Measurements from ENCODE around the gene DUSP16. TPM values are rescaled to one million over a fixed set of nuclear protein-coding genes. Genes with fewer than 3 reads are reported as not detected.

DUSP16 gene
- total and polyA plus RNA-seq, 7 donors: 8.6 to 27.3 (median 13.8) TPM

GRCh38 chr12:12425616-12426015, 137.0 kb downstream of the DUSP16 start:
- H3K36me3 ChIP-seq: no peaks in the 10 kb centered on the region
- H3K27ac ChIP-seq: no peak overlapping the region
- peaks cover 0 to 10% (median 6%) of the 10 kb centered on the region in 4 donors for H3K9me3 ChIP-seq
- H3K4me1 ChIP-seq: peaks cover 0 to 12% (median 6%) of the 10 kb centered on the region in 4 donors
- DNase-seq: no peak
- TF ChIP-seq POLR2AphosphoS5 (IDR thresholded peaks at IDR 0.05): no peak
- TF ChIP-seq, protein P1, sequence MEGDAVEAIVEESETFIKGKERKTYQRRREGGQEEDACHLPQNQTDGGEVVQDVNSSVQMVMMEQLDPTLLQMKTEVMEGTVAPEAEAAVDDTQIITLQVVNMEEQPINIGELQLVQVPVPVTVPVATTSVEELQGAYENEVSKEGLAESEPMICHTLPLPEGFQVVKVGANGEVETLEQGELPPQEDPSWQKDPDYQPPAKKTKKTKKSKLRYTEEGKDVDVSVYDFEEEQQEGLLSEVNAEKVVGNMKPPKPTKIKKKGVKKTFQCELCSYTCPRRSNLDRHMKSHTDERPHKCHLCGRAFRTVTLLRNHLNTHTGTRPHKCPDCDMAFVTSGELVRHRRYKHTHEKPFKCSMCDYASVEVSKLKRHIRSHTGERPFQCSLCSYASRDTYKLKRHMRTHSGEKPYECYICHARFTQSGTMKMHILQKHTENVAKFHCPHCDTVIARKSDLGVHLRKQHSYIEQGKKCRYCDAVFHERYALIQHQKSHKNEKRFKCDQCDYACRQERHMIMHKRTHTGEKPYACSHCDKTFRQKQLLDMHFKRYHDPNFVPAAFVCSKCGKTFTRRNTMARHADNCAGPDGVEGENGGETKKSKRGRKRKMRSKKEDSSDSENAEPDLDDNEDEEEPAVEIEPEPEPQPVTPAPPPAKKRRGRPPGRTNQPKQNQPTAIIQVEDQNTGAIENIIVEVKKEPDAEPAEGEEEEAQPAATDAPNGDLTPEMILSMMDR (IDR thresholded peaks at IDR 0.05): no peak
- TF ChIP-seq POLR2A (IDR thresholded peaks at IDR 0.05): no peak
- TF ChIP-seq EP300 (IDR thresholded peaks at IDR 0.05): no peak
- no peaks in the 10 kb centered on the region for H3K27me3 ChIP-seq
- 64 to 66% methylated on average over 1 of the region's 1 CpG for WGBS, 2 donors
- H3K4me3 ChIP-seq: no peak overlapping the region
- intact Hi-C loops (cut with DNase I): no loop called here

- peaks cover 0 to 12% (median 6%) of the 10 kb centered on the region in 4 donors for H3K4me1 ChIP-seq
- H3K27me3 ChIP-seq: no peaks in the 10 kb centered on the region
- no peaks in the 10 kb centered on the region for H3K36me3 ChIP-seq
- intact Hi-C loops (cut with DNase I): no loop called here
- 74 to 96% methylated on average over 2 of the region's 2 CpGs for WGBS, 2 donors
- H3K27ac ChIP-seq: no peak overlapping the region
- peaks cover 0 to 10% (median 6%) of the 10 kb centered on the region in 4 donors for H3K9me3 ChIP-seq
- no peak for DNase-seq
- TF ChIP-seq POLR2A (IDR thresholded peaks at IDR 0.05): no peak
- no peak for TF ChIP-seq POLR2AphosphoS5 (IDR thresholded peaks at IDR 0.05)
- TF ChIP-seq, protein P1 (IDR thresholded peaks at IDR 0.05): no peak
- no peak for TF ChIP-seq EP300 (IDR thresholded peaks at IDR 0.05)
- H3K4me3 ChIP-seq: no peak overlapping the region
Measured at GRCh38 chr12:12425001-12425400, 137.7 kb downstream of the DUSP16 start.

Other genes with a start within 250 kb of the DUSP16 start
- 10 to 100 TPM; 11.5 to 16.6 (median 12.2) TPM for gene MANSC1, start 212.6 kb downstream of the DUSP16 start, total RNA-seq
- gene MANSC1, start 212.6 kb downstream of the DUSP16 start, polyA plus RNA-seq: 10 to 100 TPM in 1 of 3 donors, 1 to 10 TPM in 2; 5.8 to 21.4 (median 7.2) TPM
- 10 to 100 TPM in 3 of 4 donors, 1 to 10 TPM in 1; 7.1 to 25.3 (median 14.0) TPM for gene BORCS5, start 205.8 kb downstream of the DUSP16 start, total RNA-seq
- 1 to 10 TPM; 3.7 to 7.0 (median 6.0) TPM for gene BORCS5, start 205.8 kb downstream of the DUSP16 start, polyA plus RNA-seq
- gene CREBL2, start 49.0 kb upstream of the DUSP16 start, total RNA-seq: 10 to 100 TPM; 35.0 to 59.9 (median 46.5) TPM
- 10 to 100 TPM; 19.0 to 37.8 (median 33.8) TPM for gene CREBL2, start 49.0 kb upstream of the DUSP16 start, polyA plus RNA-seq
- under 1 TPM in 1 of 4 donors, not detected in 3; 0.36 TPM for gene GPR19, start 133.3 kb upstream of the DUSP16 start, total RNA-seq
- gene GPR19, start 133.3 kb upstream of the DUSP16 start, polyA plus RNA-seq: under 1 TPM in 1 of 3 donors, not detected in 2; 0.98 TPM
- gene CDKN1B, start 154.5 kb upstream of the DUSP16 start, total RNA-seq: 100 to 1,000 TPM in 1 of 4 donors, 10 to 100 TPM in 3; 52.5 to 106 (median 81.3) TPM
- gene CDKN1B, start 154.5 kb upstream of the DUSP16 start, polyA plus RNA-seq: 10 to 100 TPM; 36.8 to 47.1 (median 43.8) TPM
- 10 to 100 TPM; 13.9 to 24.8 (median 19.9) TPM for gene APOLD1, start 222.8 kb upstream of the DUSP16 start, total RNA-seq
- gene APOLD1, start 222.8 kb upstream of the DUSP16 start, polyA plus RNA-seq: 1 to 10 TPM in 2 of 3 donors, under 1 TPM in 1; 0.46 to 8.0 (median 6.0) TPM

All from sigmoid colon (tissue), 7 donors.